Effector CD4-positive, alpha-beta T cell (primary cell): ENCODE measurements around the gene SEPTIN1.

ENCODE experiments used
- DNase-seq: peaks from one replicate; pipeline ENCODE4 v3.0.0-alpha.2; 2020

SEPTIN1 gene

DNA sequence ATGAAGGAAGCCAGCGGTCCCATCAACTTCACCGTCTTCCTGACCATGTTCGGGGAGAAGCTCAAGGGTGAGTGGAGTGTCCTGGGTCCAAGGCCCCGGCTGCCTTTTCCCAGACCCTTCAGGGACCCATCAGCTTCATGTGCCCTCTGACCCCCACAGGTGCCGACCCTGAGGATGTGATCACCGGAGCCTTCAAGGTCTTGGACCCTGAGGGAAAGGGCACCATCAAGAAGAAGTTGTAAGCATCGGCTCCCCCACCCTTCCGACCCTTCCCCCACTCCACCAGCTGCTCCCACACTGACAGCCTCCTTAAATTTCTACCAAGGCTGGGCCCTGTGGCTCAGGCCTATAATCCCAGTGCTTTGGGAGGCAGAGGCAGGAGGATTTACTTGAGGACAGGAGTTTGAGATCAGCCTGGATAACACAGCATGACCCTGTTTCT, 5.9 kb downstream of the SEPTIN1 start:
- DNase-seq: no peak

- DNase-seq: no peak
These were observed 6.5 kb downstream of the SEPTIN1 start for GRCh38 chr16:30375864-30376263.

- DNase-seq: no peak
These were observed 7.8 kb downstream of the SEPTIN1 start, which contains the start of gene MYL11 for GRCh38 chr16:30374538-30374937. Gene MYL11, plus strand, starts transcription at chr16:30374802. Its CDS starts 56 bp downstream, at chr16:30374858.

DNA sequence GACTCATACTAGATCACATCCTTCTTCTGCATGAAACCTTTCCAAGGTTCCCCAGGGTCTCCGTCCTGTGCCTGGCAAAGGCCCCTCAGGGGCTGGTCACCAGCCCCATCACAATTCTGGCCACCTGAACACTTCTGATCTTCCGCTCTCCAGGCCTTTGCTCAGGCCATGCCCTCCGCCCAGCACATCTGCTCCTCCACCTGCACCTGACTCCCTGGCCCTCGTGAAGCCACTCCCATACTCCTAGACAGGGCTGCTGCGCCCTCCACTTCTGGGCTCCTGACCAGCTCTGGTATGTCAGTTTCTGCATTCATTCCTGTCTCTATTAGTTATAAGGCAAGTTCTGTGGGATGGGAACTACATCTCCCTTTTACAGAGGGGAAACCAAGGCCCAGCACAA, 9.6 kb downstream of the SEPTIN1 start:
- no peak for DNase-seq

DNA sequence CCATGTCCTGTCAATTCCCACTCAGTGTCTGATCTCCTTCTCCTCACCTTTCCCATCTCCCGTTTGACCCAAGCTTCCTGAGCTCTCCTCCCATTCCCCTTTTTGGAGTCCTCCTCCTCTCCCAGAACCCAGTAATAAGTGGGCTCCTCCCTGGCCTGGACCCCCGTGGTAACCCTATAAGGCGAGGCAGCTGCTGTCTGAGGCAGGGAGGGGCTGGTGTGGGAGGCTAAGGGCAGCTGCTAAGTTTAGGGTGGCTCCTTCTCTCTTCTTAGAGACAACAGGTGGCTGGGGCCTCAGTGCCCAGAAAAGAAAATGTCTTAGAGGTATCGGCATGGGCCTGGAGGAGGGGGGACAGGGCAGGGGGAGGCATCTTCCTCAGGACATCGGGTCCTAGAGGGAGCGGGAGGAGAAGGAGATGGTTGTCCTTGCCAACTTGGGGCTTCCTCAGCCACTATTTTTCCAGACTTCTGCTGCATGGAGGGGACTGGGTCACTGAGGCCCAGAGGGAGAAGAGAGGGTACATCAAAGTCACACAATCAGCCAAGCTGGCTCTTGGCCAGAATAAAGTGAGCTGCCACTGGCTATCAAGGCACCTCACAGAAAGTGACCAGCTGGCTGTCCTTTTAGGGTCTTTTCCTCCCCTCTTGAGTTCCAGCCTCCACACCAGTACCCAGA, 10.2 kb downstream of the SEPTIN1 start:
- DNase-seq: no peak

GRCh38 chr16:30371248-30371816, 11.0 kb downstream of the SEPTIN1 start:
- no peak for DNase-seq

GRCh38 chr16:30370456-30371247, 11.7 kb downstream of the SEPTIN1 start, which contains the start of gene TBC1D10B:
Gene TBC1D10B, minus strand, starts transcription at chr16:30370494. Its CDS starts 311 bp downstream, at chr16:30370183.
- peak; percentile 98 for DNase-seq

- DNase-seq: no peak
These were observed 12.4 kb downstream of the SEPTIN1 start for GRCh38 chr16:30369938-30370455.

DNA sequence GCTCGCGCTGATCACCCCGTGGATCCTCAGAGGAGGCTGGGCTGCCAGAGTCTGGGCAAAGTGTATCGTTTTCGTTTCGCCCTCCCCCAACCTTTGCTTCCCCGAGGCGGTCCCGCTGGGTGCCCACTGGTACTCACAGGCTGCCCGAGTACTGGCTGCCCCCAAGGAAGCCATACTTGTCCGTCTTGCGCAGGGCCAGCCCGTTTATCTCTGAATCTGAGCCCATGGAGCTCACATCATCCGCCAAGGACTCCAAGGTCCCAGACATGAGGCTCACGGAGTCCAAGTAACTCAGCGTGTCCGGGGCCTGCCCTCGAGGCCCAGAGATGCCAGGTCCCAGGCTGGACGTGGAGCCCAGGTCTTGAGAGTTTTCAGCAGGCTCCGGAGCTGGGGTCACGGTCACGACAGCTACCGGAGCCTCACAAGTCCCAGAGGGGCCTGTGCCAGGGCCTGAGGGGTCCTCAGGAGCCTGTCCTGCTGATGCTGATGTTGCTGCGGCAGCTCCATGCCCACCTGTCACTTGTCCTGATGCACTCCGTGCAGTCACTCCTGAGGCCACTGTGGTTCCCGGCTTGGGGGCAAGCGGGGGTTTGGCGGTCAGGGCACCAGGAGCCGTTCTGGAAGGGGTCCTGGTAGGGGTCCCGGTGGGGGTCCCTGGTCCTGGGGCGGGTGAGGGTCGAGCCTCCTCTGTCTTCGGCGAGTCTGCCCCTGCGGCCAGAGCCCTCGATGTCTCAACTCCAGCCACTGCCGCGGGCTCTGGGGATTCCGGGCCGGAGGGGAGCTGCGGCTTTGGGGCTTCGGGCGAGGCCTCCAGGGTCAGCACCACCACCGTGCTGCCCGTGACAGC, 13.0 kb downstream of the SEPTIN1 start:
- no peak for DNase-seq

- DNase-seq: no peak
These were observed 13.6 kb downstream of the SEPTIN1 start for GRCh38 chr16:30368792-30369090.

- no peak for DNase-seq
These were observed 14.1 kb downstream of the SEPTIN1 start for GRCh38 chr16:30368122-30368791.

GRCh38 chr16:30367349-30368009, 14.9 kb downstream of the SEPTIN1 start:
- no peak for DNase-seq

DNA sequence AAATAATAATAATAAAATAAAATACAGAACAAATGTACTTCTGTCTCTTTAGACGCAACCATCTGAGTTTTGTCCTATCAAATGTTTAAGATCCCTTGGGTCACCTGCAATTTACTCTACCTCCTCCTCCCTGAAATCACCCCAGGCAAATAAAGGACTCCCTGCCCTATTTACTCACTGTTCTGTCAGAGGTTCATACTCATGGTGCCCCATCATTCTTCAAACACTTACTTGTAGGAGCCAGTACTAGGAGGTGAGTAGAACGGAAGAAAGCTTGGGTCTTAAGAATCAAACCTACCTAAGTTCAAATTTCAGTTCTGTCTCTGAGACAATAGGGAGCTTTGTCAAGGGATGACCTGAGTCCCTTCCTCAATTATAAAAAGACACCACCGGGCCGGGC, 15.8 kb downstream of the SEPTIN1 start:
- no peak for DNase-seq

DNA sequence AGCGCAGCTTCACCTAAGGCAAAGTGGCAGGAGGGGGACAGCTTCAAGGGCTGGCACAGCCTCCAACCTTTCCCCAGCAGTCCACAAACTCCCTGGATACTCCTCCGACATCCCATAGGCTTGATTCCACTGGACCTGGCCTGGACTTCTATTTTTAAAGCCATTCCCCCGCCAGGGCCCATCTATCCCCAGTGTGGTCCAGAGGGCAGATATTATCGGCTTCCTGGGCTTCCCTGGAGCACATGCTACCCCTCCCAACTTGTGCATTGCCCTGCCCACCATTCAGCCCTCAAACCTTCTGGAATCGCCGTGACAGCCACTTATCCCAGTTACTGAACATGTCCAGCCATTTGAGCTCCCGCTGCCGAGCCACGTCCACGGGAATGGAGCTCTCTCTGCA, 17.2 kb downstream of the SEPTIN1 start:
- DNase-seq: no peak

GRCh38 chr16:30361180-30361579, 21.2 kb downstream of the SEPTIN1 start:
- DNase-seq: no peak

GRCh38 chr16:30359871-30360170, 22.5 kb downstream of the SEPTIN1 start:
- DNase-seq: no peak

DNA sequence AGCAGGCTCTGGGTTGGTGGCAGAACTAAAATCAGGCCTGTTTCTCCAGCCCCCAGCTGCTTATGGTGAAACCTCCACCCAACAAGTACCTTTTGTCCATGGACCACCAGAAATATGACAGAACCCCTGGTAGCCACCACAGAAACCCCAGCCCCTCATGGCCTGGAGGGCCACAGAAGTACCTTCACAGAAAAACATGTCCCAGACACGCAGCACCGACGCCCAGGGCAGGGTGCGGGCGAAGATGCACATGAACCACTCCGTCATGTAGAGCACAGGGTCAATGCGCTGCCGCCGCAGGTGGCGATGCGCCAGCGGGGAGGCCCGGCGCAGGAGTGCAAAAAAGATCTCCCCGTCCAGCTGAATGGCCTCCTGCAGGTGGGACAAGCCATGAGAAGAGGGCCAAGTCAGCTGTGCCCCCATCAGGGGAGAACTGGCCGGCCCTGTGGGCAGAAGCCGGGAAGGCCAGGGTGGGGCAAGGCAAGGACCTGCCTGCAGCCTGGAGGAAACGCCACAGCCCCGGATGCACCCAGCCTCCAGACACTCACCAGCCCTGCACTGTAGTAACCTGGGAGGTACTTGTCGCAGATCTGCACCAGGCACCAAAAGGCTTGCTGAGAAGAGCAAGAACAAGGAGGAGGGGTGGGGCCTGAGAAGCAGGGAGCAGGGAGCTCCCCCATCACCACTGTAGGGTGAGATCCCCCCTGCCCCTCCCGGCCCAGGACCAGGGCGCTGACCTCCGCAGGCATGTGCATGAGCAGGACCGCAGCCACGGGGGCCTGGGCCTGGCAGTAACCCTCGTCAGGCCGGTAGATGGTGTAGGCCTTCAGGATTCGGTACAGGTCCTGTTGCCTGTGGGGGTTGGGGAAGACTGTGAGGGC, 23.1 kb downstream of the SEPTIN1 start:
- no peak for DNase-seq

- no peak for DNase-seq
These were observed 23.8 kb downstream of the SEPTIN1 start for GRCh38 chr16:30358577-30358936.

- no peak for DNase-seq
These were observed 24.4 kb downstream of the SEPTIN1 start for GRCh38 chr16:30357715-30358576.
